Stomach smooth muscle (tissue), 2 donors: Measurements from ENCODE around the gene PCSK1N.

Experiments used
- H3K27ac ChIP-seq: one replicate; pipeline ENCODE4 v1.7.0; 2013; ENCODE audit warnings: mild to moderate bottlenecking, low read length, inconsistent platforms
- H3K27me3 ChIP-seq, 2 donors: one replicate each; pipeline ENCODE4 v1.7.0; 2013; ENCODE audit warnings: low read length in 2 of 2; ENCODE audit not compliant: insufficient read depth in 2 of 2, control insufficient read depth in 1 of 2
- H3K36me3 ChIP-seq, 2 donors: one replicate each; pipeline ENCODE4 v1.7.0; 2013; ENCODE audit warnings: low read length in 2 of 2; ENCODE audit not compliant: control insufficient read depth in 2 of 2, insufficient read depth in 2 of 2
- H3K4me1 ChIP-seq: one replicate; pipeline ENCODE4 v1.7.0; 2013; ENCODE audit warnings: low read length; ENCODE audit not compliant: control insufficient read depth, insufficient read depth
- H3K4me3 ChIP-seq, 2 donors: one replicate each; pipeline ENCODE4 v1.7.0; 2013; ENCODE audit warnings: low read length in 2 of 2
- H3K9ac ChIP-seq, 2 donors: one replicate each; pipeline ENCODE4 v1.7.0; 2013; ENCODE audit warnings: low read length in 2 of 2, mild to moderate bottlenecking in 1 of 2
- H3K9me3 ChIP-seq, 2 donors: one replicate each; pipeline ENCODE4 v1.7.0; 2013; ENCODE audit warnings: low read length in 2 of 2; ENCODE audit not compliant: control insufficient read depth in 2 of 2
- donor health status: healthy.
- donor health status: Pancreatic carcinoma.

PCSK1N gene

DNA sequence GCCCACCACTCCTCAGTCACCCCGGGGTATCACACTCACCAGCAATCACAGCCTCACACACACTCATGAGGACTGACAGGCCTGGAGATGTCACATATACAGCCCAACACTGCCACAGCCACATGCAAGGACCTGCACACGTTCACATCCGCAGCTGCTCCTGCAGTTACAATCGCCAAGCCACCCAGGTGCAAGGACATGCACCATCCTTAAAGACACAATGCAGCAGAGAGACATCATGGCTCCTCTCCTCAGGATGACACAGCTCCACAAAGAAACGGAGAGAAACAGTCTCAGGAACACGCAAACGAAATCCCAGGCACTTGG is 1.1 kb downstream of the PCSK1N start:
- Histone ChIP-seq H3K9me3 (peaks cover 0 to 2% of the 10 kb centered on the region in 2 donors), H3K9ac (no peak overlapping the region), H3K27ac (no peak overlapping the region), H3K4me1 (peaks cover 5% of the 10 kb centered on the region), H3K36me3 (no peaks in the 10 kb centered on the region), H3K4me3 (peak overlapping the region in 1 of 2 donors; percentile 57), H3K27me3 (peaks cover 20 to 32% of the 10 kb centered on the region in 2 donors)

GRCh38 chrX:48833542-48834138 is 1.8 kb downstream of the PCSK1N start:
- H3K36me3 ChIP-seq = no peaks in the 10 kb centered on the region
- H3K4me3 ChIP-seq = no peak overlapping the region
- H3K9me3 ChIP-seq = peaks cover 0 to 2% of the 10 kb centered on the region in 2 donors
- H3K27ac ChIP-seq = no peak overlapping the region
- H3K9ac ChIP-seq = no peak overlapping the region
- peaks cover 5% of the 10 kb centered on the region for H3K4me1 ChIP-seq
- H3K27me3 ChIP-seq = peaks cover 20 to 34% of the 10 kb centered on the region in 2 donors

GRCh38 chrX:48831909-48832291 is 3.5 kb downstream of the PCSK1N start:
- peaks cover 0 to 2% of the 10 kb centered on the region in 2 donors for H3K9me3 ChIP-seq
- H3K27me3 ChIP-seq = peaks cover 20 to 34% of the 10 kb centered on the region in 2 donors
- no peak overlapping the region for H3K27ac ChIP-seq
- peaks cover 5% of the 10 kb centered on the region for H3K4me1 ChIP-seq
- no peak overlapping the region for H3K9ac ChIP-seq
- H3K4me3 ChIP-seq = no peak overlapping the region
- no peaks in the 10 kb centered on the region for H3K36me3 ChIP-seq

GRCh38 chrX:48831136-48831908 is 4.1 kb downstream of the PCSK1N start:
- H3K36me3 ChIP-seq = no peaks in the 10 kb centered on the region
- H3K9ac ChIP-seq = no peak overlapping the region
- H3K27me3 ChIP-seq = peaks cover 20 to 34% of the 10 kb centered on the region in 2 donors
- H3K27ac ChIP-seq = no peak overlapping the region
- H3K9me3 ChIP-seq = peaks cover 0 to 2% of the 10 kb centered on the region in 2 donors
- H3K4me1 ChIP-seq = peaks cover 5% of the 10 kb centered on the region
- no peak overlapping the region for H3K4me3 ChIP-seq

DNA sequence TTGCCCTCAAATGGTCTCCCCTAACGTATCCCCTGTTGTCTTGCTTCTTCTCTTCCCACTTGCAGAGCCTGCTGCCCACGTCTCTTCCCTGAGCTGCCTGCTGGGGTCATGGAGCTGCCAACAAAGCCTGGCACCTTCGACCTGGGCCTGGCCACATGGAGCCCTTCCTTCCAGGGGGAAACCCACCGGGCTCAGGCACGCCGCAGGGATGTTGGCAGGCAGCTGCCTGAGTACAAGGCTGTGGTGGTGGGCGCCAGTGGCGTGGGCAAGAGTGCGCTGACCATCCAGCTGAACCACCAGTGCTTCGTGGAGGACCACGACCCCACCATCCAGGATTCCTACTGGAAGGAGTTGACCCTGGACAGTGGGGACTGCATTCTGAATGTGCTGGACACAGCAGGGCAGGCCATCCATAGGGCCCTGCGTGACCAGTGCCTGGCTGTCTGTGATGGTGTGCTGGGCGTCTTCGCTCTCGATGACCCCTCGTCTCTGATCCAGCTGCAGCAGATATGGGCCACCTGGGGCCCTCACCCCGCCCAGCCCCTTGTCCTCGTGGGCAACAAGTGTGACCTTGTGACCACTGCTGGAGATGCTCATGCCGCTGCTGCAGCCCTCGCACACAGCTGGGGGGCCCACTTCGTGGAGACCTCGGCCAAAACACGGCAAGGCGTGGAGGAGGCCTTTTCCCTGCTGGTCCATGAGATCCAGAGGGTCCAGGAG is 6.2 kb downstream of the PCSK1N start:
- H3K27me3 ChIP-seq = peaks cover 12 to 28% of the 10 kb centered on the region in 2 donors
- peaks cover 0 to 4% of the 10 kb centered on the region in 2 donors for H3K36me3 ChIP-seq
- H3K27ac ChIP-seq = no peak overlapping the region
- H3K9me3 ChIP-seq = peaks cover 0 to 2% of the 10 kb centered on the region in 2 donors
- H3K9ac ChIP-seq = no peak overlapping the region
- no peak overlapping the region for H3K4me3 ChIP-seq
- H3K4me1 ChIP-seq = no peaks in the 10 kb centered on the region

GRCh38 chrX:48827654-48827968 is 7.8 kb downstream of the PCSK1N start:
- H3K27ac ChIP-seq = no peak overlapping the region
- no peak overlapping the region for H3K4me3 ChIP-seq
- H3K4me1 ChIP-seq = no peaks in the 10 kb centered on the region
- peaks cover 9% of the 10 kb centered on the region in 2 donors for H3K36me3 ChIP-seq
- peaks cover 0 to 2% of the 10 kb centered on the region in 2 donors for H3K9me3 ChIP-seq
- H3K9ac ChIP-seq = no peak overlapping the region
- peaks cover 4 to 23% of the 10 kb centered on the region in 2 donors for H3K27me3 ChIP-seq

- Histone ChIP-seq H3K9me3 (peaks cover 0 to 2% of the 10 kb centered on the region in 2 donors), H3K27ac (no peak overlapping the region), H3K36me3 (peaks cover 9% of the 10 kb centered on the region in 2 donors), H3K4me1 (no peaks in the 10 kb centered on the region), H3K27me3 (peaks cover 4 to 22% of the 10 kb centered on the region in 2 donors), H3K9ac (no peak overlapping the region), H3K4me3 (no peak overlapping the region)
Observed at GRCh38 chrX:48826876-48827653, 8.3 kb downstream of the PCSK1N start.

GRCh38 chrX:48826135-48826875 is 9.1 kb downstream of the PCSK1N start, which contains the start of gene ERAS:
ERAS (plus strand) TSS chrX:48826513; CDS start chrX:48829124, 2,611 bp downstream.
- H3K9ac ChIP-seq = no peak within 1 kb of the TSS
- no peak within 1 kb of the TSS for H3K27ac ChIP-seq
- H3K4me1 ChIP-seq = no peaks in the 10 kb centered on the region
- peaks cover 0 to 19% of the 10 kb centered on the region in 2 donors for H3K27me3 ChIP-seq
- peaks cover 9% of the 10 kb centered on the region in 2 donors for H3K36me3 ChIP-seq
- no peak within 1 kb of the TSS for H3K4me3 ChIP-seq
- H3K9me3 ChIP-seq = peaks cover 0 to 2% of the 10 kb centered on the region in 2 donors

- no peak overlapping the region for H3K9ac ChIP-seq
- H3K36me3 ChIP-seq = peaks cover 14 to 15% of the 10 kb centered on the region in 2 donors
- no peak overlapping the region for H3K4me3 ChIP-seq
- no peak overlapping the region for H3K27ac ChIP-seq
- H3K9me3 ChIP-seq = no peaks in the 10 kb centered on the region
- H3K4me1 ChIP-seq = no peaks in the 10 kb centered on the region
- H3K27me3 ChIP-seq = peaks cover 0 to 6% of the 10 kb centered on the region in 2 donors
Observed at GRCh38 chrX:48824066-48824465, 11.3 kb downstream of the PCSK1N start.

- no peak overlapping the region for H3K4me3 ChIP-seq
- H3K36me3 ChIP-seq = peaks cover 22% of the 10 kb centered on the region in 2 donors
- no peak overlapping the region for H3K27ac ChIP-seq
- H3K27me3 ChIP-seq = peaks cover 0 to 5% of the 10 kb centered on the region in 2 donors
- H3K4me1 ChIP-seq = no peaks in the 10 kb centered on the region
- no peaks in the 10 kb centered on the region for H3K9me3 ChIP-seq
- H3K9ac ChIP-seq = no peak overlapping the region
Observed at GRCh38 chrX:48823053-48823452, 12.4 kb downstream of the PCSK1N start.
